ENCODE data around the gene SLC35B2. TPM values are rescaled to one million over a fixed set of nuclear protein-coding genes. Genes with fewer than 3 reads are reported as not detected.

The SLC35B2 gene
- total and polyA plus RNA-seq, 9 of the 15 experiments (the other 6 are each of a cell fraction or from before 2014, with no cell fraction given) = 14.5 to 59.1 (median 47.1) TPM

DNA sequence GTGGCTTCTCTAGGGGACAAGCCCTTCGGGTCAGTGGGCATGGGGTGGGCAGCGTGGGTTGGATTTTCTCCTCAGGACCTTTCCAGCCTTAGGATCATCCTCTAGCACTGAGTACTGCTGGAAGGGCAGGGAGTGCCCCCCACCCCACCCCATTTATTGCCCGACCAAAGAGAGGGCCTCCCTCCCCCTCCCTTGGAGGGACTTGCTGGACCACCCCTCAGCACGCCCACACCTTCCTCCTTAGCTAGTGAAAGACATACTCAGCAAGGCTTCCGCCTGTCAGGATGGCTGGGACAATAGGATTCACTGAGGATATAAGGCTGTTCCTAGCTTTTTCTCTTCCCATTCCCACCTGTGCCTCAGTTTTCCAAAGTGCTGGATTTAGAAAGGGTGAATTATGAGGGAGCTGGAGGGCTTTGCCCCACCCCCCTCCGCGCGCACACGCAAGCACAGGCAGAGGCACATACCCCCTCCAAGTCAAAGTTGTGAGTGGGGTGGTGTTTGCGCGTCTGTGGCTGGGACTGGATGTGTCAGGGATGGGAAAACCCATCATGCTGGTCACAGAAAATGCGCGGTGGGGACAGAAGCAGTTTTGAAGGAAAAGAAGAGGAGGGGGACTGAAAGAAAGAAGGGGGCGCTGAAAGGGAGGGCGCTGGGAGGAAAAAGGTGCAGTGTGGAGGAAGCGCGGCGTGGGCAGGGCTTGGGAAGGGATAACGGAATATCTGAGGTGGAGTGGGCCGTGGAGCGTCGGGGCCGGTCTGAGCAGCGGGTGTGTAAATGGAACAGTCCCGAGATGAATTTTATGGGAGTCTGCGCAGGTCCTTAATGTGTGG, 34.6 kb downstream of the SLC35B2 start (continued):
- TF ChIP-seq, protein P1, sequence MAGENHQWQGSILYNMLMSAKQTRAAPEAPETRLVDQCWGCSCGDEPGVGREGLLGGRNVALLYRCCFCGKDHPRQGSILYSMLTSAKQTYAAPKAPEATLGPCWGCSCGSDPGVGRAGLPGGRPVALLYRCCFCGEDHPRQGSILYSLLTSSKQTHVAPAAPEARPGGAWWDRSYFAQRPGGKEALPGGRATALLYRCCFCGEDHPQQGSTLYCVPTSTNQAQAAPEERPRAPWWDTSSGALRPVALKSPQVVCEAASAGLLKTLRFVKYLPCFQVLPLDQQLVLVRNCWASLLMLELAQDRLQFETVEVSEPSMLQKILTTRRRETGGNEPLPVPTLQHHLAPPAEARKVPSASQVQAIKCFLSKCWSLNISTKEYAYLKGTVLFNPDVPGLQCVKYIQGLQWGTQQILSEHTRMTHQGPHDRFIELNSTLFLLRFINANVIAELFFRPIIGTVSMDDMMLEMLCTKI (IDR thresholded peaks at IDR 0.05; ENCODE audit: partially characterized antibody) = no peak
- TF ChIP-seq HDAC1 (IDR thresholded peaks at IDR 0.05) (peak in 1 of 2 experiments; percentile 38; a peak in 1 of 4 replicates), CCNT2 (IDR thresholded peaks at IDR 0.05; ENCODE audit: borderline replicate concordance, extremely low read depth, insufficient read length, low read depth, low read length) (no peak), FOXJ3 (CRISPR knock-in tag; IDR thresholded peaks at IDR 0.05) (no peak), TARDBP (IDR thresholded peaks at IDR 0.05) (no peak), HDGF (IDR thresholded peaks at IDR 0.05) (no peak), SRSF1 (IDR thresholded peaks at IDR 0.05; ENCODE audit: low read depth, low read length) (no peak), ZNF668 (CRISPR knock-in tag; IDR thresholded peaks at IDR 0.05) (no peak), NBN (IDR thresholded peaks at IDR 0.05; ENCODE audit: low read depth) (0 out of 2 replicates have a peak, but pooled peaks have one; percentile 37), FOXJ2 (tag; IDR thresholded peaks at IDR 0.05) (no peak), TRIM28 (IDR thresholded peaks at IDR 0.05) (no peak), SRSF3 (IDR thresholded peaks at IDR 0.05; ENCODE audit: insufficient read depth, low read length) (no peak), FOXK2 (conservative IDR thresholded peaks at IDR 0.05 in 1 of 2, IDR thresholded peaks at IDR 0.05 in 1 of 2; ENCODE audit: low read depth in 2 of 2) (peak in 1 of 2 experiments; percentile 54; a peak in 1 of 4 replicates), BDP1 (IDR thresholded peaks at IDR 0.05; ENCODE audit: insufficient read depth, insufficient read length) (no peak)
- TF ChIP-seq, protein P2, sequence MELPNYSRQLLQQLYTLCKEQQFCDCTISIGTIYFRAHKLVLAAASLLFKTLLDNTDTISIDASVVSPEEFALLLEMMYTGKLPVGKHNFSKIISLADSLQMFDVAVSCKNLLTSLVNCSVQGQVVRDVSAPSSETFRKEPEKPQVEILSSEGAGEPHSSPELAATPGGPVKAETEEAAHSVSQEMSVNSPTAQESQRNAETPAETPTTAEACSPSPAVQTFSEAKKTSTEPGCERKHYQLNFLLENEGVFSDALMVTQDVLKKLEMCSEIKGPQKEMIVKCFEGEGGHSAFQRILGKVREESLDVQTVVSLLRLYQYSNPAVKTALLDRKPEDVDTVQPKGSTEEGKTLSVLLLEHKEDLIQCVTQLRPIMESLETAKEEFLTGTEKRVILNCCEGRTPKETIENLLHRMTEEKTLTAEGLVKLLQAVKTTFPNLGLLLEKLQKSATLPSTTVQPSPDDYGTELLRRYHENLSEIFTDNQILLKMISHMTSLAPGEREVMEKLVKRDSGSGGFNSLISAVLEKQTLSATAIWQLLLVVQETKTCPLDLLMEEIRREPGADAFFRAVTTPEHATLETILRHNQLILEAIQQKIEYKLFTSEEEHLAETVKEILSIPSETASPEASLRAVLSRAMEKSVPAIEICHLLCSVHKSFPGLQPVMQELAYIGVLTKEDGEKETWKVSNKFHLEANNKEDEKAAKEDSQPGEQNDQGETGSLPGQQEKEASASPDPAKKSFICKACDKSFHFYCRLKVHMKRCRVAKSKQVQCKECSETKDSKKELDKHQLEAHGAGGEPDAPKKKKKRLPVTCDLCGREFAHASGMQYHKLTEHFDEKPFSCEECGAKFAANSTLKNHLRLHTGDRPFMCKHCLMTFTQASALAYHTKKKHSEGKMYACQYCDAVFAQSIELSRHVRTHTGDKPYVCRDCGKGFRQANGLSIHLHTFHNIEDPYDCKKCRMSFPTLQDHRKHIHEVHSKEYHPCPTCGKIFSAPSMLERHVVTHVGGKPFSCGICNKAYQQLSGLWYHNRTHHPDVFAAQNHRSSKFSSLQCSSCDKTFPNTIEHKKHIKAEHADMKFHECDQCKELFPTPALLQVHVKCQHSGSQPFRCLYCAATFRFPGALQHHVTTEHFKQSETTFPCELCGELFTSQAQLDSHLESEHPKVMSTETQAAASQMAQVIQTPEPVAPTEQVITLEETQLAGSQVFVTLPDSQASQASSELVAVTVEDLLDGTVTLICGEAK (IDR thresholded peaks at IDR 0.05) = 0 out of 2 replicates have a peak, but pooled peaks have one; percentile 41
- TF ChIP-seq, protein P2 (CRISPR knock-in tag; IDR thresholded peaks at IDR 0.05) = no peak
- TF ChIP-seq, protein P3, sequence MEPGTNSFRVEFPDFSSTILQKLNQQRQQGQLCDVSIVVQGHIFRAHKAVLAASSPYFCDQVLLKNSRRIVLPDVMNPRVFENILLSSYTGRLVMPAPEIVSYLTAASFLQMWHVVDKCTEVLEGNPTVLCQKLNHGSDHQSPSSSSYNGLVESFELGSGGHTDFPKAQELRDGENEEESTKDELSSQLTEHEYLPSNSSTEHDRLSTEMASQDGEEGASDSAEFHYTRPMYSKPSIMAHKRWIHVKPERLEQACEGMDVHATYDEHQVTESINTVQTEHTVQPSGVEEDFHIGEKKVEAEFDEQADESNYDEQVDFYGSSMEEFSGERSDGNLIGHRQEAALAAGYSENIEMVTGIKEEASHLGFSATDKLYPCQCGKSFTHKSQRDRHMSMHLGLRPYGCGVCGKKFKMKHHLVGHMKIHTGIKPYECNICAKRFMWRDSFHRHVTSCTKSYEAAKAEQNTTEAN (CRISPR knock-in tag; IDR thresholded peaks at IDR 0.05) = no peak

Measured in K562 (cell line).